ENCODE measurements around the gene RIC1.
A peak's percentile ranks its signal among the peaks of the same experiment; 100 is the strongest.

The RIC1 gene

DNA sequence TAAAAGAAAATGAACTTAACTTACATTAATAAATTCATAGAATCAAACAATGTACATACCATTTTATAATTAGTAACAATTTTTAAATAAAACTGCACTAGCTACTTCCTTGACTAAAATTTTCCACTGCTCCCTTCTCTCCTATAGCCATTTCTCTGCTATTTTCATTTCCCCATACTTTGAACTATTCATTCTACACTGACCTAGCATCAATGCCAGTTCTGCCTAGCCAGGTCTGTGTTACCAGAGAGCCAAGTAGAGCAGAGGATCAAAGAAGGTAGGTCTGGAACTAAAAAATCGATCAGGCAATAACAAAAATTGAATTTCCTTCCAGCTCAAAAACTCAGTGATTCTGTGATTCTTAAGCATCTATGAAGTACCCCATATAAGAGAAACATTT lies 119.5 kb downstream of the RIC1 start:
- no peak for DNase-seq (ENCODE audit: low read depth)
- TF ChIP-seq, protein P1, sequence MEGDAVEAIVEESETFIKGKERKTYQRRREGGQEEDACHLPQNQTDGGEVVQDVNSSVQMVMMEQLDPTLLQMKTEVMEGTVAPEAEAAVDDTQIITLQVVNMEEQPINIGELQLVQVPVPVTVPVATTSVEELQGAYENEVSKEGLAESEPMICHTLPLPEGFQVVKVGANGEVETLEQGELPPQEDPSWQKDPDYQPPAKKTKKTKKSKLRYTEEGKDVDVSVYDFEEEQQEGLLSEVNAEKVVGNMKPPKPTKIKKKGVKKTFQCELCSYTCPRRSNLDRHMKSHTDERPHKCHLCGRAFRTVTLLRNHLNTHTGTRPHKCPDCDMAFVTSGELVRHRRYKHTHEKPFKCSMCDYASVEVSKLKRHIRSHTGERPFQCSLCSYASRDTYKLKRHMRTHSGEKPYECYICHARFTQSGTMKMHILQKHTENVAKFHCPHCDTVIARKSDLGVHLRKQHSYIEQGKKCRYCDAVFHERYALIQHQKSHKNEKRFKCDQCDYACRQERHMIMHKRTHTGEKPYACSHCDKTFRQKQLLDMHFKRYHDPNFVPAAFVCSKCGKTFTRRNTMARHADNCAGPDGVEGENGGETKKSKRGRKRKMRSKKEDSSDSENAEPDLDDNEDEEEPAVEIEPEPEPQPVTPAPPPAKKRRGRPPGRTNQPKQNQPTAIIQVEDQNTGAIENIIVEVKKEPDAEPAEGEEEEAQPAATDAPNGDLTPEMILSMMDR (IDR thresholded peaks at IDR 0.05; ENCODE audit: insufficient read depth, low read depth, low read length, missing control alignments) = no peak
- H3K4me3 ChIP-seq (ENCODE audit: low read depth, low read length) = no peak overlapping the region

DNA sequence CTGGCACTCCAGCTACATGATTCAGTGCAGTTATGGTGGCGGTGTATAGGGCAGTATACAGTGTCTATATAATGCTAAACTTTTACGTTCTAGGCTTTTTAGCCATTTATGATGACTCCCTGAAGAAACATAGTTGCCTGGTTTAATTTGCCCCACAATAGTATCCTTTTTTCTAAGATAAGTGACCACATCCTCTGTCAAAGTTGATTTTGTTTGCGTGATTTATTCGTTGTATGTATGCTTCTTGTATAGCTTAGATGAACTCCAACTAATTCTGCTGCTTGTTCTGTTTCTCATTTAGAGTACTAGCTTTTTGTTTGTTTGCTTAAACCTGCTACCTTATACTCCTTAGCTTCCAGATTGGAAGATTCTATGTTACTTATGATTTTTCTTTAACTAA lies 120.4 kb downstream of the RIC1 start:
- H3K4me3 ChIP-seq (ENCODE audit: low read depth, low read length) = no peak overlapping the region
- DNase-seq (ENCODE audit: low read depth) = no peak
- TF ChIP-seq, protein P1 (IDR thresholded peaks at IDR 0.05; ENCODE audit: insufficient read depth, low read depth, low read length, missing control alignments) = no peak

DNA sequence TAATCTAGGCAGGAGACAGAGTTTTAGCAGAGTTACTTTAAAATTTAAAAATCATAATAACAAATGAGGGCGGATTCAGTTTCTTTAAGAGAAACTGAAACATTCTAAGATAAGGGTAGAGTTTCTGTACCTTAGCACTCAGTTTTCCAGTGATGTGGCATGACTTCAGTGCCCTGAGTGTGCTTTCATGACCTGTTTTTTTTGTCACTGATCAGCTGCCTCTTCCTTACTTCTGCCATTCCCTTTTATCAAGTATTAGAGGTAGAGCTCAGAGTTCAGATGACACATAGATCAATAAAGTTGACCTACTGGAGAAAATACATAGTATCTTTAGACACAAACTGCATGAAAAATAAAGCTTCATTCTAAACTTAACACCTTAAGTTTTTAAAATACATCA lies 121.7 kb downstream of the RIC1 start:
- TF ChIP-seq, protein P1 (IDR thresholded peaks at IDR 0.05; ENCODE audit: insufficient read depth, low read depth, low read length, missing control alignments) = no peak
- no peak for DNase-seq (ENCODE audit: low read depth)
- no peak overlapping the region for H3K4me3 ChIP-seq (ENCODE audit: low read depth, low read length)

DNA sequence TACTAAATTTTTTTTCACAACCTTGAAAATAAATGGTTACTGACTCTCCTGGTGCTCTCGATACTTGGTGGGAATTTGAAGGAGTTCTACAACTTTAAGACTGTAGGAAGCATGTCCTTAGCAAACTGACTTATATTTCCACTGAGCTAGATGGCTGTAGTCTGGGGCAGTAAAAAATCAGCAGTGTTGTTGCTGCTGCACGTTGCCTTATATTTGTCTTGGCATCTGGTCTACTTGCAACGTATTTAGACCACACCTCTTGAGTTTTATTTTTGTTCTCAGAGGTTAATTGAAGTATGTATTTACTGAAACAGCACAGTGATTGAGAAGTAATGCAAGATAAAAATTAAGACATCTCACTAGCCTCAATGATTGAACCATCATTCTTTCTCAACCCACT lies 127.7 kb downstream of the RIC1 start:
- TF ChIP-seq, protein P1 (IDR thresholded peaks at IDR 0.05; ENCODE audit: insufficient read depth, low read depth, low read length, missing control alignments) = no peak
- H3K4me3 ChIP-seq (ENCODE audit: low read depth, low read length) = no peak overlapping the region
- DNase-seq (ENCODE audit: low read depth) = no peak

DNA sequence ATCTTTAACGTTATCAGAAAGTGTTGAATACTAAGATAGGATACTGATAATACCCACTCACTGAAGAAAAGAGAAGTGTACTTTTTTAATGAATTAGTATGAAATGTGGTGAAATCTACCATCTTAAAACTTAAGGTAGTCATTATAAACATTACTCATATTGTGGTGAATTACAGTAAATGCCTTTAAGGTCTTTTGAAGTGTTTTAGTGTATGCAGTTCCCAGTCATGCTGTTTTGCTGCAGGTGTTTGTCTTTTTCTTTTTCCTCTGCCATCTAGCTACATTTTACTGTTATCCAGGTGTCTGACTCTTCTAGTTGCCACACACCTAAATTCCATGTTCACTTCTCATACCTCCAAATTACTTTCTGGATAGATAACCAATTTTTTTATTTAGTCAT lies 131.4 kb downstream of the RIC1 start:
- TF ChIP-seq, protein P1 (IDR thresholded peaks at IDR 0.05; ENCODE audit: insufficient read depth, low read depth, low read length, missing control alignments) = no peak
- DNase-seq (ENCODE audit: low read depth) = no peak
- no peak overlapping the region for H3K4me3 ChIP-seq (ENCODE audit: low read depth, low read length)

DNA sequence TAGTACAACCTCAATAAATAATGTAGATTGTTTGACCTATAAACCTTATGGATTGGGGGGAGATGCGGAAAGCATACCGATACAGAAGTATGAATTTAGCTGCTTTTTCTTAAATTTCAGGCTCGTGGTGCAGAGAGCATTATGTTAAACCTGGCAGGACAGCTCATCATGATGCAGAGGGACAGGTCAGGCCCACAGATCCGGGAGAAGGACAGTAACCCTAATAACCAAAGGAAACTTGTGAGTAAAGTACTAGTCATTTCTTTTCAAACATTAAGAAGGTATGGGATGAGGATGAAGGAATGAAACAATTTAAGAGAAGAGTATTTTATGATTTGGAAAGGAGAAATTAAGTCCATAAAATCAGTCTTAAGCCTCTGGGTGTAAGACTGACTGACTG lies 133.5 kb downstream of the RIC1 start:
- H3K4me3 ChIP-seq (ENCODE audit: low read depth, low read length) = no peak overlapping the region
- DNase-seq (ENCODE audit: low read depth) = no peak
- TF ChIP-seq, protein P1 (IDR thresholded peaks at IDR 0.05; ENCODE audit: insufficient read depth, low read depth, low read length, missing control alignments) = no peak

DNA sequence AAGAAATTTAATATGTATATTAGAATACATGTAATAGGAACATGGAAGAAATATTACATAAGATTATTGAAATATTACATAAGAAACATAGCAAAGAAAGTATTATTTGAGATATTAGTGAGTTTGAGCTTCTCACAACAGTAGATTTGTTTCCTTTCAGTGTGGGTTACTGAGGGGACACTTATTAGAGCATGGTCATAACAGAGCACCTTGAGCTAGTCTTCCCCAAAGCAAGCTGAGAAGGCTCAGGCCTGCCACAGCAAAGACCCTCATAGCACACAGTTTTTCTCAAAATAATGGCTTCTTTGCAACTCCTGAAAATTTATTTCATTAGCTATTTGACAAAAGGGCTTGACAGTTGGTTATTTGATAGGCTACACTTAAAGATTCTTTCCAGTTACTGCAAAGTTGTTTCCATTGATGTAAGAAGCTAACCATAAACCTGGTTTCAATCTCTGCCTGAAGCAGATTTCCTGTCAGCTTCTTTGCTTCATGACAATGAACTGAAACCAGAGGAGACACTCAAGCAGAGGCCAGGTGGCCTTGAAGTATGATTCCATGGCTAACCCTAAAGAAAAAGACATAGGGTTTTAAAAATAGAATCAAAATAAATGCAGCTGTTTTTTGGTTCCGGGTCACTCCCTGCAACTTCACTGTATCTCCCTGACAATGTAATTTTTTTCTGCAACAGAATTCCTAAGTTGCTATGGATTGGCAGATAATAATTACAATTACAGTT lies 135.4 kb downstream of the RIC1 start:
- H3K4me3 ChIP-seq (ENCODE audit: low read depth, low read length) = no peak overlapping the region
- DNase-seq (ENCODE audit: low read depth) = peak; percentile 73
- TF ChIP-seq, protein P1 (IDR thresholded peaks at IDR 0.05; ENCODE audit: insufficient read depth, low read depth, low read length, missing control alignments) = no peak

Measured in GM12865 (cell line).